Measurements from ENCODE around the gene XXYLT1. TPM values are rescaled to one million over a fixed set of nuclear protein-coding genes. Genes with fewer than 3 reads are reported as not detected.

The XXYLT1 gene
- total and polyA plus RNA-seq, 2 of the 8 experiments (the other 6 are each of a cell fraction or from before 2014, with no cell fraction given) = 18.9 to 23.8 TPM

- Histone ChIP-seq H3K4me1 (replicated peaks in 1 of 4; ENCODE audit: control insufficient read depth in 3 of 4, insufficient read depth in 4 of 4, low read length in 3 of 4) (peaks cover 7 to 47% (median 33%) of the 10 kb centered on the region in 4 experiments), H3K79me1 (ENCODE audit: low read depth, low read length) (peaks cover 29% of the 10 kb centered on the region), H4K91ac (replicated peaks; ENCODE audit: insufficient read length, low read length) (peak overlapping the region; percentile 17), H2BK20ac (ENCODE audit: low read length) (no peak overlapping the region), H2AFZ (ENCODE audit: low read length) (no peak overlapping the region), H2AK5ac (ENCODE audit: low read depth, low read length) (0 out of 2 replicates have a peak overlapping the region, but pooled peaks have one; percentile 39), H3K27ac (ENCODE audit: low read depth, low read length) (no peak overlapping the region), H3K9me3 (ENCODE audit: insufficient read depth in 2 of 2, low read depth in 1 of 2, low read length in 1 of 2) (no peaks in the 10 kb centered on the region; a peak in 1 of 4 replicates), H3K4me2 (ENCODE audit: insufficient read depth in 1 of 2, low read depth in 2 of 2, low read length in 2 of 2) (no peak overlapping the region), H3K56ac (replicated peaks; ENCODE audit: insufficient read length, low read depth, low read length) (no peak overlapping the region), H3K27me3 (replicated peaks in 1 of 4; ENCODE audit: control insufficient read depth in 3 of 4, extremely low read depth in 1 of 4, insufficient read depth in 3 of 4, low read length in 3 of 4) (no peaks in the 10 kb centered on the region), H2BK5ac (ENCODE audit: low read depth, low read length) (peak overlapping the region; percentile 75), H4K5ac (ENCODE audit: insufficient read length, low read depth, low read length) (no peak overlapping the region), H3K23me2 (ENCODE audit: low read depth, low read length) (peaks cover 3% of the 10 kb centered on the region; the same call in 1 of the 2 replicates), H3K4ac (replicated peaks; ENCODE audit: insufficient read length, low read depth, low read length) (no peak overlapping the region), H3K79me2 (ENCODE audit: control insufficient read depth in 1 of 2, insufficient read depth in 2 of 2, low read length in 2 of 2) (peaks cover 0 to 87% of the 10 kb centered on the region in 2 experiments; a peak in 3 of 4 replicates), H2BK12ac (ENCODE audit: low read depth, low read length) (0 out of 2 replicates have a peak overlapping the region, but pooled peaks have one; percentile 60), H4K20me1 (replicated peaks in 1 of 2; ENCODE audit: control insufficient read depth in 1 of 2, insufficient read depth in 2 of 2, low read length in 2 of 2) (peaks cover 11 to 20% of the 10 kb centered on the region in 2 experiments), H4K8ac (ENCODE audit: extremely low read depth, insufficient read depth, low read length) (peak overlapping the region; percentile 71; the same call in 1 of the 2 replicates), H3K14ac (ENCODE audit: insufficient read length) (no peak overlapping the region), H3K36me3 (ENCODE audit: control insufficient read depth in 2 of 4, insufficient read depth in 4 of 4, low read length in 3 of 4) (no peaks in the 10 kb centered on the region), H3K18ac (ENCODE audit: extremely low read depth, low read length) (no peak overlapping the region), H3K9ac (replicated peaks in 1 of 4; ENCODE audit: extremely low read depth in 1 of 4, low read depth in 3 of 4, low read length in 3 of 4) (no peak overlapping the region), H2BK120ac (replicated peaks; ENCODE audit: low read depth, low read length) (no peak overlapping the region), H3K4me3 (ENCODE audit: extremely low read depth in 1 of 4, insufficient read depth in 2 of 4, low read depth in 3 of 4, low read length in 4 of 4) (no peak overlapping the region), H3K23ac (ENCODE audit: insufficient read length) (no peak overlapping the region), H2BK15ac (ENCODE audit: low read length) (no peak overlapping the region)
- ChIA-PET POLR2A (ENCODE audit: partially characterized antibody) (interaction anchor here (0.6 to 1.5 kb wide), 3 partner anchors 30 to 42 kb away, joined by 3 to 4 read pairs (median 4); no protein-coding TSS in a partner anchor), CTCF (ENCODE audit: partially characterized antibody) (interaction anchor here (0.7 to 3.3 kb wide), 12 partner anchors 13 to 583 kb away, joined by 3 to 13 read pairs (median 4); partner anchors contain the start of genes LSG1 and XXYLT1)
- FAIRE-seq (no peak), DNase-seq (ENCODE audit: low read depth in 1 of 2, low spot score in 2 of 2) (no peak)
- 84% methylated on average over 13 of the region's 13 CpGs; no CpG with 5 or more reads in 1 of the 2 experiments for WGBS, 2 experiments (ENCODE audit: extremely low coverage in 1 of 2, insufficient coverage in 1 of 2, insufficient read length in 1 of 2, insufficient replicate concordance in 2 of 2, low coverage in 1 of 2, low lambda C conversion rate in 2 of 2, missing lambda C conversion rate in 1 of 2)
- TF ChIP-seq CBX5 (IDR thresholded peaks at IDR 0.05; ENCODE audit: low read depth, low read length) = no peak
- TF ChIP-seq E2F6 (IDR thresholded peaks at IDR 0.05) = 0 out of 2 replicates have a peak, but pooled peaks have one; percentile 27
- TF ChIP-seq CEBPB (IDR thresholded peaks at IDR 0.05; ENCODE audit: low read depth, low read length) = no peak
These were observed 15.8 kb downstream of the XXYLT1 start for GRCh38 chr3:195255176-195255500.
